Transverse colon (tissue), 4 donors: ENCODE results near the gene EIF4ENIF1.

Source experiments
- CTCF ChIP-seq, 5 experiments: fragments of 200-600 bp in 3 of 5; fragments of 450-650 bp in 2 of 5; sonication (generic) in 3 of 5; IDR thresholded peaks; 1 replicate in 2 of 5; 2 replicates in 3 of 5; pipeline ENCODE4 v1.5.1; 2016 to 2017; ENCODE audit warnings: antibody characterized with exemption in 5 of 5, inconsistent platforms in 3 of 5, mild to moderate bottlenecking in 2 of 5, moderate library complexity in 1 of 5
- POLR2A ChIP-seq: fragments of 450-650 bp; IDR thresholded peaks from one replicate; pipeline ENCODE4 v1.6.1; 2016; ENCODE audit warnings: antibody characterized with exemption, mild to moderate bottlenecking, moderate library complexity
- POLR2AphosphoS5 ChIP-seq, 3 donors: sonication (generic); formaldehyde crosslinking; IDR thresholded peaks; one replicate each; pipeline ENCODE4 v1.6.1; 2016; ENCODE audit warnings: antibody characterized with exemption in 3 of 3

- TF ChIP-seq CTCF (IDR thresholded peaks at IDR 0.05): no peak
- TF ChIP-seq POLR2AphosphoS5 (IDR thresholded peaks at IDR 0.05): no peak
- TF ChIP-seq POLR2A: no peak
Observed at GRCh38 chr22:31496735-31497146, 7.1 kb upstream of the EIF4ENIF1 start.
